ENCODE results near the gene C2CD4B.

Gene C2CD4B

GRCh38 chr15:62150445-62150844, 14.6 kb downstream of the C2CD4B start:
- no peak for TF ChIP-seq CTCF (IDR thresholded peaks at IDR 0.05; ENCODE audit: extremely low read depth, missing control alignments)
- DNase-seq (ENCODE audit: low spot score), result no peak

GRCh38 chr15:62149729-62150128, 15.4 kb downstream of the C2CD4B start:
- DNase-seq (ENCODE audit: low spot score), result no peak
- TF ChIP-seq CTCF (IDR thresholded peaks at IDR 0.05; ENCODE audit: extremely low read depth, missing control alignments), result no peak

- no peak for DNase-seq (ENCODE audit: low spot score)
- no peak for TF ChIP-seq CTCF (IDR thresholded peaks at IDR 0.05; ENCODE audit: extremely low read depth, missing control alignments)
These were observed 17.5 kb downstream of the C2CD4B start for GRCh38 chr15:62147551-62147950.

GRCh38 chr15:62147149-62147548, 17.9 kb downstream of the C2CD4B start:
- TF ChIP-seq CTCF (IDR thresholded peaks at IDR 0.05; ENCODE audit: extremely low read depth, missing control alignments), result no peak
- no peak for DNase-seq (ENCODE audit: low spot score)

- TF ChIP-seq CTCF (IDR thresholded peaks at IDR 0.05; ENCODE audit: extremely low read depth, missing control alignments), result no peak
- DNase-seq (ENCODE audit: low spot score), result no peak
These were observed 19.9 kb downstream of the C2CD4B start for GRCh38 chr15:62145015-62145735.

GRCh38 chr15:62142736-62143135, 22.3 kb downstream of the C2CD4B start:
- TF ChIP-seq CTCF (IDR thresholded peaks at IDR 0.05; ENCODE audit: extremely low read depth, missing control alignments), result no peak

GRCh38 chr15:62141643-62142588, 23.2 kb downstream of the C2CD4B start:
- no peak for TF ChIP-seq CTCF (IDR thresholded peaks at IDR 0.05; ENCODE audit: extremely low read depth, missing control alignments)
- DNase-seq (ENCODE audit: low spot score), result no peak

More at GRCh38 chr15:62142736-62143135, 22.3 kb downstream of the C2CD4B start:
- no peak for DNase-seq (ENCODE audit: low spot score)
